ENCODE data around the gene FRMD8. TPM values are rescaled to one million over a fixed set of nuclear protein-coding genes. Genes with fewer than 3 reads are reported as not detected.
A peak's percentile ranks its signal among the peaks of the same experiment; 100 is the strongest.

Gene FRMD8
- total and polyA plus RNA-seq, 4 donors = 2.8 to 22.8 (median 15.0) TPM

GRCh38 chr11:65423516-65424204 lies 37.2 kb downstream of the FRMD8 start:
- TF ChIP-seq GABPA (IDR thresholded peaks at IDR 0.05 in 1 of 2, conservative IDR thresholded peaks at IDR 0.05 in 1 of 2) = no peak
- TF ChIP-seq TAF1 (conservative IDR thresholded peaks at IDR 0.05) = peak; percentile 27
- no peak for TF ChIP-seq RXRA (IDR thresholded peaks at IDR 0.05)
- peak; percentile 1 for TF ChIP-seq NR2F2 (IDR thresholded peaks at IDR 0.05)
- DNase-seq (ENCODE audit: low spot score) = no peak
- Histone ChIP-seq H3K9ac (ENCODE audit: low read depth in 1 of 2, low read length in 2 of 2) (peak overlapping the region; percentile 98 to 100), H3K9me3 (ENCODE audit: control insufficient read depth in 4 of 4, low read length in 3 of 4) (no peaks in the 10 kb centered on the region), H3K36me3 (ENCODE audit: control insufficient read depth in 4 of 4, insufficient read depth in 3 of 4, low read depth in 1 of 4, low read length in 3 of 4) (peaks cover 0 to 2% (median 0%) of the 10 kb centered on the region in 4 donors), H3K27ac (ENCODE audit: low read depth in 1 of 2, low read length in 2 of 2) (peak overlapping the region; percentile 99 to 100), H3K4me1 (ENCODE audit: control insufficient read depth in 4 of 4, insufficient read depth in 4 of 4, low read length in 3 of 4) (peaks cover 0 to 31% (median 2%) of the 10 kb centered on the region in 4 donors), H3K4me3 (ENCODE audit: low read depth in 1 of 3, low read length in 3 of 3) (peak overlapping the region; percentile 63 to 99 (median 73)), H3K27me3 (ENCODE audit: control insufficient read depth in 4 of 4, insufficient read depth in 4 of 4, low read length in 3 of 4) (no peaks in the 10 kb centered on the region)
- under 1% methylated on average over 19 of the region's 19 CpGs for WGBS

- no peaks in the 10 kb centered on the region for H3K27me3 ChIP-seq (ENCODE audit: control insufficient read depth in 4 of 4, insufficient read depth in 4 of 4, low read length in 3 of 4)
- peak overlapping the region; percentile 63 to 99 (median 73) for H3K4me3 ChIP-seq (ENCODE audit: low read depth in 1 of 3, low read length in 3 of 3)
- TF ChIP-seq ZBTB33 (IDR thresholded peaks at IDR 0.05) (no peak), MAX (IDR thresholded peaks at IDR 0.05) (no peak), JUND (IDR thresholded peaks at IDR 0.05) (no peak), NR2F2 (IDR thresholded peaks at IDR 0.05) (peak; percentile 1), REST (IDR thresholded peaks at IDR 0.05) (no peak), RXRA (IDR thresholded peaks at IDR 0.05) (peak; percentile 9 to 14), GABPA (IDR thresholded peaks at IDR 0.05 in 1 of 2, conservative IDR thresholded peaks at IDR 0.05 in 1 of 2) (no peak), HNF4A (conservative IDR thresholded peaks at IDR 0.05) (no peak), HNF4G (IDR thresholded peaks at IDR 0.05) (no peak), TAF1 (conservative IDR thresholded peaks at IDR 0.05) (peak; percentile 7), FOXA1 (IDR thresholded peaks at IDR 0.05) (peak; percentile 5)
- H3K9ac ChIP-seq (ENCODE audit: low read depth in 1 of 2, low read length in 2 of 2) = peak overlapping the region; percentile 98 to 100
- H3K36me3 ChIP-seq (ENCODE audit: control insufficient read depth in 4 of 4, insufficient read depth in 3 of 4, low read depth in 1 of 4, low read length in 3 of 4) = peaks cover 0 to 2% (median 0%) of the 10 kb centered on the region in 4 donors
- WGBS = under 1% methylated on average over 18 of the region's 18 CpGs
- H3K27ac ChIP-seq (ENCODE audit: low read depth in 1 of 2, low read length in 2 of 2) = peak overlapping the region; percentile 99 to 100
- peak; percentile 50 for DNase-seq (ENCODE audit: low spot score)
- H3K9me3 ChIP-seq (ENCODE audit: control insufficient read depth in 4 of 4, low read length in 3 of 4) = no peaks in the 10 kb centered on the region
- H3K4me1 ChIP-seq (ENCODE audit: control insufficient read depth in 4 of 4, insufficient read depth in 4 of 4, low read length in 3 of 4) = peaks cover 0 to 31% (median 4%) of the 10 kb centered on the region in 4 donors
Measured at GRCh38 chr11:65424205-65425104, 38.0 kb downstream of the FRMD8 start.
